ENCODE data around the gene OGFR.

OGFR gene

GRCh38 chr20:62801284-62802010 is 3.2 kb upstream of the OGFR start:
- DNase-seq = no peak

GRCh38 chr20:62802026-62802712 is 2.5 kb upstream of the OGFR start:
- no peak for DNase-seq

- no peak for DNase-seq
Measured at GRCh38 chr20:62804021-62804626, 511 bp upstream of the OGFR start.

- DNase-seq = peak; percentile 64 to 79
Measured at GRCh38 chr20:62805155-62805710, 598 bp downstream of the OGFR start.

GRCh38 chr20:62805711-62806382 is 1.2 kb downstream of the OGFR start:
- no peak for DNase-seq

GRCh38 chr20:62806383-62807050 is 1.9 kb downstream of the OGFR start:
- no peak for DNase-seq

- DNase-seq = no peak
Measured at GRCh38 chr20:62807444-62808210, 3.0 kb downstream of the OGFR start.

- DNase-seq = peak; percentile 71 to 73
Measured at GRCh38 chr20:62808211-62808865, 3.7 kb downstream of the OGFR start.

GRCh38 chr20:62809530-62810428 is 5.1 kb downstream of the OGFR start:
- no peak for DNase-seq

- no peak for DNase-seq
Measured at GRCh38 chr20:62811320-62811719, 6.7 kb downstream of the OGFR start.

- no peak for DNase-seq
Measured at GRCh38 chr20:62811720-62812119, 7.1 kb downstream of the OGFR start.

- no peak for DNase-seq
Measured at GRCh38 chr20:62812181-62812906, 7.7 kb downstream of the OGFR start.

GRCh38 chr20:62812907-62813200 is 8.2 kb downstream of the OGFR start:
- DNase-seq = no peak

GRCh38 chr20:62813588-62813987 is 9.0 kb downstream of the OGFR start:
- DNase-seq = no peak

- no peak for DNase-seq
Measured at GRCh38 chr20:62814060-62814708, 9.5 kb downstream of the OGFR start.

- DNase-seq = no peak
Measured at GRCh38 chr20:62814709-62815065, 10.1 kb downstream of the OGFR start.

- DNase-seq = no peak
Measured at GRCh38 chr20:62815066-62815991, 10.7 kb downstream of the OGFR start.

All from activated CD4-positive, alpha-beta T cell treated with anti-CD3 and anti-CD28 coated beads for 4 hours (primary cell).